Panc1 (cell line): ENCODE measurements around the gene TP73. TPM values are rescaled to one million over a fixed set of nuclear protein-coding genes. Genes with fewer than 3 reads are reported as not detected.

ENCODE experiments used
- ATAC-seq: fragments of 200-7000 bp; cut with Tn5 transposase; 2 replicates; pipeline ENCODE4 v1.9.1; 2020; ENCODE audit warnings: mild to moderate bottlenecking, moderate library complexity
- BruUV-seq: library from RNA; stranded (reverse); fragments of 400-500 nt; replicated peaks from 2 replicates; lab custom pipeline; 2021; lab: Mats Ljungman, UMichigan
- CTCF ChIA-PET: fragments of 300-600 bp; sonication (Branson Sonifier 250); formaldehyde crosslinking; loops from one replicate; lab custom pipeline; 2022; ENCODE audit warnings: antibody characterized with exemption; lab: Charles Lee
- POLR2A ChIA-PET: fragments of 300-600 bp; sonication (Branson Sonifier 250); formaldehyde crosslinking; loops from one replicate; lab custom pipeline; 2022; ENCODE audit warnings: antibody characterized with exemption; lab: Charles Lee
- DNase-seq: peaks from one replicate; pipeline ENCODE4 v3.0.0-alpha.2; 2010; ENCODE audit warnings: low read depth, low spot score
- H3K27ac ChIP-seq: 2 replicates; pipeline ENCODE4 v1.5.1; 2011; ENCODE audit warnings: mild to moderate bottlenecking, low read length, inconsistent platforms
- H3K27me3 ChIP-seq: fragments of 200-500 bp; sonication (Bioruptor generic); 2 replicates; pipeline ENCODE4 v1.6.0; 2014; ENCODE audit warnings: low read length, inconsistent platforms; ENCODE audit not compliant: control insufficient read depth, insufficient read depth
- H3K36me3 ChIP-seq: fragments of 200-500 bp; sonication (Bioruptor generic); 2 replicates; pipeline ENCODE4 v1.5.1; 2014; ENCODE audit warnings: inconsistent platforms, mild to moderate bottlenecking, low read length, moderate library complexity; ENCODE audit not compliant: control insufficient read depth, insufficient read depth
- H3K4me1 ChIP-seq: 2 replicates; pipeline ENCODE4 v1.5.1; 2011; ENCODE audit warnings: inconsistent platforms, mild to moderate bottlenecking, low read length, moderate library complexity; ENCODE audit not compliant: control insufficient read depth, insufficient read depth
- H3K4me3 ChIP-seq, 2 experiments: 2 replicates each; pipeline ENCODE4 v1.5.1; 2011 to 2012; ENCODE audit warnings: low read depth in 2 of 2, low read length in 2 of 2, mild to moderate bottlenecking in 2 of 2, inconsistent platforms in 1 of 2, moderate library complexity in 1 of 2
- H3K9me3 ChIP-seq: fragments of 200-500 bp; sonication (Bioruptor generic); 2 replicates; pipeline ENCODE4 v1.5.1; 2014; ENCODE audit warnings: low read depth, mild to moderate bottlenecking, inconsistent platforms, low read length, moderate library complexity; ENCODE audit not compliant: control insufficient read depth, insufficient read depth
- CTCF ChIP-seq: fragments of 450-650 bp; IDR thresholded peaks from 2 replicates; pipeline ENCODE4 v1.5.1; 2017; ENCODE audit warnings: mild to moderate bottlenecking
- POLR2AphosphoS5 ChIP-seq: IDR thresholded peaks from 2 replicates; pipeline ENCODE4 v1.6.1; 2012; ENCODE audit warnings: mild to moderate bottlenecking, low read depth, low read length, moderate library complexity
- SIN3A ChIP-seq: IDR thresholded peaks from 2 replicates; pipeline ENCODE4 v1.6.1; 2012; ENCODE audit warnings: low read depth, mild to moderate bottlenecking, low read length, moderate library complexity, borderline replicate concordance; ENCODE audit not compliant: insufficient read depth
- TCF7L2 ChIP-seq: IDR thresholded peaks from 2 replicates; pipeline ENCODE4 v1.6.1; 2011; ENCODE audit warnings: mild to moderate bottlenecking, low read depth, low read length, inconsistent platforms
- in situ Hi-C: cut with HindIII; loops from 2 replicates; pipeline ENCODE4 v1.10.0; 2016; ENCODE audit warnings: low sequenced_read_pairs, low pct_unique_long_range_greater_than_20kb
- intact Hi-C: fragments of 100-400 bp; cut with micrococcal nuclease; formaldehyde crosslinking; loops from one replicate; pipeline ENCODE4 v1.10.0; 2022; ENCODE audit not compliant: unreplicated experiment
- total RNA-seq: library from RNA; stranded (reverse); gene quantifications from one replicate; pipeline ENCODE4 v1.2.1, GENCODE V29; 2021; ENCODE audit not compliant: unreplicated experiment
- TF ChIP-seq, protein P1 (sequence below), 2 experiments: IDR thresholded peaks; 2 replicates each; pipeline ENCODE4 v1.6.1; 2011 to 2012; ENCODE audit warnings: low read depth in 2 of 2, control low read depth in 1 of 2, low read length in 1 of 2, mild to moderate bottlenecking in 1 of 2, moderate library complexity in 1 of 2; ENCODE audit not compliant: insufficient read depth in 1 of 2

Gene TP73
- total RNA-seq, 1 experiment from 2014 or later, result 4.7 TPM

DNA sequence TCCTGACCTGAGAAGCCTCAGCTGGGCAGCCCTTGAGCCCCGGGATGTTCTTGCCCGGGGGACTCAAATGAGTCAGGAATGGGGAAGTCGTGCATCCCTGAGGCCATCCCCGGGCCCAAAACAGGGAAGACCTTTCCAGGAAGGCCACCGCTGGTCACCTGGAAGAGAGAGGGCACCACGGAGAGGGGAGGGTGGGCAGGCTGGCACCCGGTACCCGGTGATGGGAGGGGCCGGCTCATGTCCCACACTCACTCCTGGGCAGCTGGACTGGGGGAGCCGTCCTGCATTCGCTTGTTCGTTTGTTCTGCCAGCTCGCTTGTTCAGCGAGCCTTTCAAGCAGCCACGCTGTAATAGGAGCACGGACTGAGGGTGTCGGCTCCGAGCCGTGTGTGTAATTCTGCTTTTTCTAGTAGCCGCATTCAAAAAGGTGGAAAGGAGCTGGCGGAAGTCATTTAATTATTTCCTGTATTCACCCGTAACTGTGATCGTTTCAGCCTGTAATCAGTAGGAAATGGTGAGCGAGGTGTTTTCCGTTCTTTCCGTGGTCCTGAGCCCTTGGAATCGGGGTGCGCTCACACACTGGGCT lies 51.6 kb downstream of the TP73 start:
- BruUV-seq, result no TSS peak
- no peaks in the 10 kb centered on the region for H3K36me3 ChIP-seq
- 0 out of 2 replicates have a peak, but pooled peaks have one; percentile 2 for ATAC-seq
- DNase-seq, result no peak
- no peaks in the 10 kb centered on the region for H3K9me3 ChIP-seq
- no peak for TF ChIP-seq SIN3A
- TF ChIP-seq TCF7L2, result no peak
- TF ChIP-seq CTCF, result no peak
- POLR2A ChIA-PET, result no interaction called here
- in situ Hi-C loops, result no loop called here
- intact Hi-C loops, result no loop called here
- H3K27ac ChIP-seq, result no peak overlapping the region
- no peak overlapping the region for H3K4me3 ChIP-seq
- CTCF ChIA-PET, result no interaction called here
- no peaks in the 10 kb centered on the region for H3K27me3 ChIP-seq
- peaks cover 8% of the 10 kb centered on the region for H3K4me1 ChIP-seq

DNA sequence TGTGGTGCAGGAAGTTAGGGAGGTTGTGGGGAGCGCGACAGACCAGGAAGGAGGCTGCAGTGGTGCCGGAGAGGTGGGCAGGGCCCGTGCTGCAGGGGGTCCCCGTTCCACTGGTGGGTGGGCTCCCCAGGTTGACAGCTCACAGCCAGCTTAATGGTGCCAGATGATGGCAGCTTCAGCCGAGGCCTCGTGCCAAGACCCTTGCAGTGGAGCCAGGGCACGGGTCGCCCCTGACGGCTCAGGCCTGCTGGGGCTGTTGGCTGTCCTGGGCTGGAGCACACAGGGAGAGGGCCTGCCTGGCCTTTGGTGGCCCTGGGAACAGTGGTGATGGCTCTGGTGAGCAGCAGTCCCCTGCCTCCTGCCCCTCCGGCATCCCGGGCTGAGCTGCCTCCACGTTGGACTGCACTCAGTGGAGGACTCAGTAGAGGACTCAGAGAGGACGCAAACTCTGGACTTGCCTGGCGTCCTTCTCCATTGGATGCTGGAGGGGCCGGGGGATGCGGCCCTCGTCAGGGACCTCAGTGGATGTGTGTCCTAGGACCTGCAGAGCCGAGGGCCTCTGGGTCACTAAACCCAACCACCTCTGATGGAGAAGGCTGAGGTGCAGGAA lies 53.1 kb downstream of the TP73 start:
- Histone ChIP-seq H3K4me1 (peaks cover 8% of the 10 kb centered on the region), H3K27ac (no peak overlapping the region), H3K4me3 (no peak overlapping the region), H3K36me3 (no peaks in the 10 kb centered on the region), H3K27me3 (no peaks in the 10 kb centered on the region), H3K9me3 (no peaks in the 10 kb centered on the region)
- CTCF ChIA-PET, result no interaction called here
- in situ Hi-C loops, result no loop called here
- no peak for TF ChIP-seq SIN3A
- TF ChIP-seq TCF7L2, result no peak
- no peak for TF ChIP-seq CTCF
- no peak for TF ChIP-seq POLR2AphosphoS5
- TF ChIP-seq, protein P1, sequence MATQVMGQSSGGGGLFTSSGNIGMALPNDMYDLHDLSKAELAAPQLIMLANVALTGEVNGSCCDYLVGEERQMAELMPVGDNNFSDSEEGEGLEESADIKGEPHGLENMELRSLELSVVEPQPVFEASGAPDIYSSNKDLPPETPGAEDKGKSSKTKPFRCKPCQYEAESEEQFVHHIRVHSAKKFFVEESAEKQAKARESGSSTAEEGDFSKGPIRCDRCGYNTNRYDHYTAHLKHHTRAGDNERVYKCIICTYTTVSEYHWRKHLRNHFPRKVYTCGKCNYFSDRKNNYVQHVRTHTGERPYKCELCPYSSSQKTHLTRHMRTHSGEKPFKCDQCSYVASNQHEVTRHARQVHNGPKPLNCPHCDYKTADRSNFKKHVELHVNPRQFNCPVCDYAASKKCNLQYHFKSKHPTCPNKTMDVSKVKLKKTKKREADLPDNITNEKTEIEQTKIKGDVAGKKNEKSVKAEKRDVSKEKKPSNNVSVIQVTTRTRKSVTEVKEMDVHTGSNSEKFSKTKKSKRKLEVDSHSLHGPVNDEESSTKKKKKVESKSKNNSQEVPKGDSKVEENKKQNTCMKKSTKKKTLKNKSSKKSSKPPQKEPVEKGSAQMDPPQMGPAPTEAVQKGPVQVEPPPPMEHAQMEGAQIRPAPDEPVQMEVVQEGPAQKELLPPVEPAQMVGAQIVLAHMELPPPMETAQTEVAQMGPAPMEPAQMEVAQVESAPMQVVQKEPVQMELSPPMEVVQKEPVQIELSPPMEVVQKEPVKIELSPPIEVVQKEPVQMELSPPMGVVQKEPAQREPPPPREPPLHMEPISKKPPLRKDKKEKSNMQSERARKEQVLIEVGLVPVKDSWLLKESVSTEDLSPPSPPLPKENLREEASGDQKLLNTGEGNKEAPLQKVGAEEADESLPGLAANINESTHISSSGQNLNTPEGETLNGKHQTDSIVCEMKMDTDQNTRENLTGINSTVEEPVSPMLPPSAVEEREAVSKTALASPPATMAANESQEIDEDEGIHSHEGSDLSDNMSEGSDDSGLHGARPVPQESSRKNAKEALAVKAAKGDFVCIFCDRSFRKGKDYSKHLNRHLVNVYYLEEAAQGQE (IDR thresholded peaks at IDR 0.05; ENCODE audit: insufficient read depth in 1 of 2, low read depth in 2 of 2, low read length in 1 of 2), result no peak
- peak; percentile 18; the same call in 1 of the 2 replicates for ATAC-seq
- DNase-seq, result no peak
- no TSS peak for BruUV-seq
- POLR2A ChIA-PET, result no interaction called here
- intact Hi-C loops, result no loop called here
